GM18868 (cell line): ENCODE measurements around the gene ANO3.
"Not testable (repeated sequence)": the region's sequence is repeated elsewhere in the genome, so short reads cannot be mapped to it uniquely, and the experiment has no call there.

Experiments used
- ATAC-seq: cut with Tn5 transposase; IDR thresholded peaks from one replicate; pipeline ENCODE4 v1.9.1; 2021; ENCODE audit warnings: mild to moderate bottlenecking, moderate library complexity; ENCODE audit not compliant: unreplicated experiment

Gene ANO3

GRCh38 chr11:26331911-26332571, at the start of gene ANO3:
Gene ANO3, plus strand, starts transcription at chr11:26332130. Its CDS starts 146 bp downstream, at chr11:26332276.
- peak; percentile 99 for ATAC-seq

GRCh38 chr11:26283852-26284408, 48.0 kb upstream of the ANO3 start:
- ATAC-seq = no peak

- no peak for ATAC-seq
Measured at GRCh38 chr11:26285608-26286007, 46.3 kb upstream of the ANO3 start.

GRCh38 chr11:26286472-26287066, 45.4 kb upstream of the ANO3 start:
- peak; percentile 55 for ATAC-seq

- ATAC-seq = no peak
Measured at GRCh38 chr11:26287067-26287518, 44.8 kb upstream of the ANO3 start.

- peak; percentile 97 for ATAC-seq
Measured at GRCh38 chr11:26297189-26297975, 34.5 kb upstream of the ANO3 start.

GRCh38 chr11:26316372-26316771, 15.6 kb upstream of the ANO3 start:
- not testable (repeated sequence) for ATAC-seq

GRCh38 chr11:26319906-26320305, 12.0 kb upstream of the ANO3 start:
- no peak for ATAC-seq

- no peak for ATAC-seq
Measured at GRCh38 chr11:26321516-26321915, 10.4 kb upstream of the ANO3 start.

GRCh38 chr11:26322335-26323067, 9.4 kb upstream of the ANO3 start:
- no peak for ATAC-seq

GRCh38 chr11:26323837-26324236, 8.1 kb upstream of the ANO3 start:
- no peak for ATAC-seq

- no peak for ATAC-seq
Measured at GRCh38 chr11:26324270-26324669, 7.7 kb upstream of the ANO3 start.

GRCh38 chr11:26326793-26327400, 5.0 kb upstream of the ANO3 start:
- no peak for ATAC-seq

- ATAC-seq = no peak
Measured at GRCh38 chr11:26329206-26329605, 2.7 kb upstream of the ANO3 start.

GRCh38 chr11:26330262-26330661, 1.7 kb upstream of the ANO3 start:
- no peak for ATAC-seq

GRCh38 chr11:26332572-26332915, 614 bp downstream of the ANO3 start:
- ATAC-seq = no peak

- ATAC-seq = no peak
Measured at GRCh38 chr11:26333906-26334305, 2.0 kb downstream of the ANO3 start.

- ATAC-seq = no peak
Measured at GRCh38 chr11:26335903-26336302, 4.0 kb downstream of the ANO3 start.

- ATAC-seq = no peak
Measured at GRCh38 chr11:26344647-26345046, 12.7 kb downstream of the ANO3 start.

GRCh38 chr11:26348776-26349175, 16.8 kb downstream of the ANO3 start:
- ATAC-seq = no peak

GRCh38 chr11:26350002-26350401, 18.1 kb downstream of the ANO3 start:
- ATAC-seq = no peak
